IPS-18c (cell line): Measurements from ENCODE around the gene ARRB2.
"Not testable (repeated sequence)": the region's sequence is repeated elsewhere in the genome, so short reads cannot be mapped to it uniquely, and the experiment has no call there.

Experiments used
- H3K4me3 ChIP-seq: 2 replicates; pipeline ENCODE4 v1.7.0; 2013; ENCODE audit warnings: low read depth, mild to moderate bottlenecking, low read length, moderate library complexity; ENCODE audit not compliant: insufficient read depth
- H3K9me3 ChIP-seq: one replicate; pipeline ENCODE4 v1.6.1; 2013; ENCODE audit warnings: mild to moderate bottlenecking, low read length, moderate library complexity; ENCODE audit not compliant: control insufficient read depth, insufficient read depth

Gene ARRB2

GRCh38 chr17:4691686-4692085, 18.7 kb upstream of the ARRB2 start:
- peaks cover 2% of the 10 kb centered on the region for H3K9me3 ChIP-seq
- H3K4me3 ChIP-seq: no peak overlapping the region

GRCh38 chr17:4693416-4693815, 17.0 kb upstream of the ARRB2 start:
- Histone ChIP-seq H3K9me3 (peaks cover 2% of the 10 kb centered on the region), H3K4me3 (no peak overlapping the region)

GRCh38 chr17:4696437-4696805, 14.0 kb upstream of the ARRB2 start:
- Histone ChIP-seq H3K4me3 (no peak overlapping the region), H3K9me3 (no peaks in the 10 kb centered on the region)

- H3K9me3 ChIP-seq, H3K4me3 ChIP-seq: not testable (repeated sequence)
Observed at GRCh38 chr17:4699401-4700056, 10.9 kb upstream of the ARRB2 start.

- Histone ChIP-seq H3K9me3 (no peaks in the 10 kb centered on the region), H3K4me3 (no peak overlapping the region)
Observed at GRCh38 chr17:4701116-4701515, 9.3 kb upstream of the ARRB2 start.

GRCh38 chr17:4703330-4703691, 7.1 kb upstream of the ARRB2 start:
- Histone ChIP-seq H3K4me3 (peak overlapping the region; percentile 99), H3K9me3 (no peaks in the 10 kb centered on the region)

GRCh38 chr17:4704574-4704907, 5.9 kb upstream of the ARRB2 start:
- peak overlapping the region; percentile 99; the same call in 1 of the 2 replicates for H3K4me3 ChIP-seq
- H3K9me3 ChIP-seq: not testable (repeated sequence)

- no peaks in the 10 kb centered on the region for H3K9me3 ChIP-seq
- no peak overlapping the region for H3K4me3 ChIP-seq
Observed at GRCh38 chr17:4704991-4705390, 5.4 kb upstream of the ARRB2 start.

- no peak overlapping the region for H3K4me3 ChIP-seq
- no peaks in the 10 kb centered on the region for H3K9me3 ChIP-seq
Observed at GRCh38 chr17:4706121-4706520, 4.3 kb upstream of the ARRB2 start.

GRCh38 chr17:4708436-4708835, 2.0 kb upstream of the ARRB2 start:
- no peaks in the 10 kb centered on the region for H3K9me3 ChIP-seq
- H3K4me3 ChIP-seq: no peak overlapping the region

GRCh38 chr17:4710693-4711634, 532 bp downstream of the ARRB2 start:
- peak overlapping the region; percentile 77 for H3K4me3 ChIP-seq

GRCh38 chr17:4711661-4712181, 1.3 kb downstream of the ARRB2 start:
- H3K4me3 ChIP-seq: peak overlapping the region; percentile 77; the same call in 1 of the 2 replicates

More at GRCh38 chr17:4710693-4711634, 532 bp downstream of the ARRB2 start:
- no peaks in the 10 kb centered on the region for H3K9me3 ChIP-seq

GRCh38 chr17:4712526-4712925, 2.1 kb downstream of the ARRB2 start:
- Histone ChIP-seq H3K4me3 (no peak overlapping the region), H3K9me3 (no peaks in the 10 kb centered on the region)

More at GRCh38 chr17:4711661-4712181, 1.3 kb downstream of the ARRB2 start:
- no peaks in the 10 kb centered on the region for H3K9me3 ChIP-seq

- not testable (repeated sequence) for H3K9me3 ChIP-seq, H3K4me3 ChIP-seq
Observed at GRCh38 chr17:4714340-4715062, 4.1 kb downstream of the ARRB2 start.

GRCh38 chr17:4715063-4715744, 4.8 kb downstream of the ARRB2 start:
- no peak overlapping the region for H3K4me3 ChIP-seq
- no peaks in the 10 kb centered on the region for H3K9me3 ChIP-seq

GRCh38 chr17:4716081-4716480, 5.6 kb downstream of the ARRB2 start:
- H3K9me3 ChIP-seq: no peaks in the 10 kb centered on the region
- H3K4me3 ChIP-seq: no peak overlapping the region

GRCh38 chr17:4717791-4718190, 7.4 kb downstream of the ARRB2 start:
- Histone ChIP-seq H3K4me3 (no peak overlapping the region), H3K9me3 (no peaks in the 10 kb centered on the region)
